HG03575 (cell line): Measurements from ENCODE around the gene DLGAP1.

Experiments used
- ATAC-seq: cut with Tn5 transposase; IDR thresholded peaks from one replicate; pipeline ENCODE4 v1.9.1; 2021; ENCODE audit not compliant: unreplicated experiment, insufficient number of reproducible peaks, low FRiP score; ENCODE audit errors: extremely low read depth

DLGAP1 gene

DNA sequence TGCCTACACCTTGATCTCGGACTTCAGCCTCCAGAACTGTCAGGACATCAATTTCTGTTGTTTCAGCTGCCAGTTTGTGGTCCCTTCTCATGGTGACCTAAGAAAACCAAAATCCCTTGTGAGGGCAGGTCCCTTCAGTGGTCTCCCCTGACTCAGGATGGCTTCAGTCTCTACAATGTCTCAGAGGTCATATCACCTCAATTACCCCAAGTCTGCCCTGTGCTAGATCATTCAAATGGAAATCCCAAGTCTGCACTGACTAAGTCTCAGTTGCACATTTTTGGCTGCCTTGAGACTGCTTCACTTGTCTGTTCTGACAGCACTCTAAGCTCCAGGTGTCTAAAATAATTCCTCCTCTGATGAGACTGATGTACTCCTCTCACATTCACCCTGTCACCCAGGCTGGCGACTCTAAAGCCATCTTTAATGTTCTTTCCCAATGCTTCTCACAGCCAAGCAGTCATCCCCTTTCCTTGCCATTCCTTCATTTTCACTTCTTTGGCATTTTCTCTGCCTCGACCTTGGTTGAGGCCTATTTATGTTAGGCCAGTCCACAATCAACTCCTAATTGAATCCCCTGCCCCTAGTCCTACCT lies 470.8 kb downstream of the DLGAP1 start:
- no peak for ATAC-seq

DNA sequence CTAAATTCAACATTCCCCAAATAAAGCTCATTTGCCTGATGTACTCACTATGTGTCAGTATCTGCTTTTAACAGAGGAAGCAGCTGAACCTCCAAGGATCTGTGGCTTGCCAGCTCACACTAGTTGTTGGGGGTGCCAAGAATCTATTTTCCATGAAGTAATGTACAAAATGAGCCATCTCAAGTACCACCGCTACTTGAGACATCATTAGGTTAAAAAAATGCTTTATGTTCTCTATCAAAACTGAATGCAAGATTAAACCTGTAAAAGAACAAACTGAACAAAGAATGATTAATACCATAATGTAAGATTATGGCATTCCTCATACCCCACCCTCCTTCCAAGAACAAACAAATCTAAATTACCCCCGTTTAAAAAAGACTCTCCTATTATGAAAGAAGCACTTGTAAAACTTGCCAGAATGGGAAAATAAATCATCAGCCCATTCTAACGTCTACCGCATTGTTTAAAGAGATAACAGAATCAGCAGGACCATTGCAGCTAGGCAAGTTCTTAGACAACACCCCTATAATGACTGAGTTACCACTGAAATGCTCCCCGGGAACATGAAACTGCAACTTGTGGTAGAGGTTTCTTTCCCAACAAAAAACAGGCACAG lies 471.6 kb downstream of the DLGAP1 start:
- ATAC-seq: no peak

DNA sequence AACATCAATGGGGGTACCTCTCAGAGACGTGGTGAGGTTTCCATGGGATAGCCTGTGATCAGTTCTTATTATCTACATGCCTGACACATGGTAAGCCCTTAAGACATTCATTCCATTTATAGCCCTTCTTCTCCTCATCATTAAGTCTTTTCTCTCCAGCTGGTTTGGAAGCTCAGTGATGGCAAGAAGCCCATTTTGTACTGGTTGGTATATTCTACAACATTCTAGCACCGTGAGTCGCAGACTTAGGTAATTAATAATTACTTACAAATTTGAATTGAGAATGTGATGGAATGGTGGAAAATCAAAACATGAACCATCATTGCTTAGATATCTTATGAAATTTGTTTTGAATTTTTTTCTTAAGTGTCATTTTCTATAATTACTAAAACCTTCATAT lies 472.6 kb downstream of the DLGAP1 start:
- no peak for ATAC-seq

DNA sequence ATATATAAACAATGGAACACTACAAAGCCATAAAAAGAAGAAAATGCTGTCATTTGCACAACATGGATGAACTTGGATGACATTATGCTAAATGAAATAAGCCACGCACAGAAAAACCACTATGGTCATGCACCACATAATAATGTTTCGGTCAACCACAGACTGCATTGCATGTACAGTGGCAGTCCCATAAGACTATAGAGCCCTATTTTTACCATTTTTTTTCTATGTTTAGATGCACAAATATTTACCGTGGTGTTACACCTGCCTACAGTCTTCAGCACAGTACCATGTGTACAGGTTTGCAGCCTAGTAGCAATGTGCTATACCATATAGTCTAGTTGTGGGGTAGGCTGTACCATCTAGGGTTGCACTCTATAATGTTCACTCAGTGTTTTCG lies 476.1 kb downstream of the DLGAP1 start:
- no peak for ATAC-seq

DNA sequence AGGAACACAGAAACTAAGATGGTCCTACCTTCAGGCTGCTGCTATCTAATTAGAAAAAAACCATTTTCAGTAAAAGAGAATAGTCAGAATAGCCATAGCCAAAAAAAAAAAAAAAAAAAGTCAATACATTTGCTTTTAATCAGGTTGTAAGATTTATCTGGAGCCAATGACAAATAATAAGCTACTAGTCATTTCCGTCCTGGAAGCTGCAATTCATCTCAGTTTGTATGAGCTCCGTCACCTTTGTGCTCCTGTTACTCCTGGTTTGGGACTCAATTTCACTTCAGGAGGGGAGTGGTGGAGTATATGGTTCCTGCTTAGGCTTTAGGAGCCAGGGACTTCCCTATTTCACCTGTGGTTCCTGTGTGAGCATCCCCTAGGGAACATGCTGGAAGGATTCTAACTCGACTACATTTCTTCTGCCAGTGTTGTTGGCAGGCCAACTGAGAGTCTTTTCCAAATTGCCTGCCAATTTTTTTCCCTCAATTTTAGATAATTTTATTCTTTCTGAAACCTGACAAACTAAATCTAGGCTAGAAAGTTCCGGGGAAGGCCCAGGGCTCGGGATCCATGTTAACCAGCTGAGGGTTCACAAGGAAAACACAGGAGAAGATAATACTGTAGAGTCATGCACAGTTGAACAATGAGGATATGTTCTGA lies 481.8 kb downstream of the DLGAP1 start:
- no peak for ATAC-seq

DNA sequence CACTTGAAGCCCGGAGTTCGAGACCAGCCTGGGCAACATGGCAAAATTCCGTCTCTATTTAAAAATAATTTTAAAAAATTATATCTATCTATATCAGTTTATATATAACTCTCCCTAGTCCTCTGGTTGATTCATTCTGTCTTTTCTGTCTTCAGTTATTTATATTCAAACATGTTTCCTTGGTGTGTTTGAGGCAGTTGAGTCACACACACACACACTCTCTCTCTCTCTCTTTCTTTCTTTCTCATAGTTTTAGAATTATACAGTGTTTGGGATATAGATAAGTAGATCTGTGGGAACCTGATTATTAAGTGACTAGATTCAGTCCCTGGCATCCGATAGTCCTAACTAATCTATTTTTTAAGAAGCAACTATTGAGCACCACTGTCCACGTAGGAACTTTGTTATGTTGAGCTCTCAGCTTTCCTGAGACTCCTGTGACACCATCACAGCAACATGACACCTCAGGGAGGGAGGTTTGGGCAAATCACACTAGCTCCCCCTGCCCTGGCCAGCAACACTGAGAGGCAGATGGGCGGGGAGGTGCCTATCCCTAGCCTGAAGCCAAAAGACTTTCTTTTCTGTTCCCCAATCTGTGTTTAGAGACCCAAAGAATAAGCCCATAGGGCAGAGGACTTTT lies 482.7 kb downstream of the DLGAP1 start:
- ATAC-seq: no peak

DNA sequence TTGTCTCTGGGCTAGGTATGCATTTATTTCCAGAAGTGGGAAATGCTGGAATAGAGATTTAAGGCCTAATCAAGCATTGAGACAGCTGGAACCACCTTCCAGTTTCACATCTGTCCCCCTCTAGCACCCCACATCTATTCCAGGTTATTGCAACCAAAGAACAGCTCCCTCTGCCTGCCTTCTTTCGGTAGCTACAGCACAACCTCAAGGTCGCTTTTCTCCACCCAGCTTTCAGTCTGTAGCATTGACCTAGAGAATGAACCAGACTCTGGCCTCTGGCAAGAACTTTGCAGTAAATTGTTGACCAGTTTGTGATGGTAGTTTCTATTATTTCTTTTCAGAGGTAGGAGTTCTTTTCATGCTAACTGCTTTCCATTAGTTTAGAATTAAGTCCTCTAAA lies 484.2 kb downstream of the DLGAP1 start:
- ATAC-seq: no peak

DNA sequence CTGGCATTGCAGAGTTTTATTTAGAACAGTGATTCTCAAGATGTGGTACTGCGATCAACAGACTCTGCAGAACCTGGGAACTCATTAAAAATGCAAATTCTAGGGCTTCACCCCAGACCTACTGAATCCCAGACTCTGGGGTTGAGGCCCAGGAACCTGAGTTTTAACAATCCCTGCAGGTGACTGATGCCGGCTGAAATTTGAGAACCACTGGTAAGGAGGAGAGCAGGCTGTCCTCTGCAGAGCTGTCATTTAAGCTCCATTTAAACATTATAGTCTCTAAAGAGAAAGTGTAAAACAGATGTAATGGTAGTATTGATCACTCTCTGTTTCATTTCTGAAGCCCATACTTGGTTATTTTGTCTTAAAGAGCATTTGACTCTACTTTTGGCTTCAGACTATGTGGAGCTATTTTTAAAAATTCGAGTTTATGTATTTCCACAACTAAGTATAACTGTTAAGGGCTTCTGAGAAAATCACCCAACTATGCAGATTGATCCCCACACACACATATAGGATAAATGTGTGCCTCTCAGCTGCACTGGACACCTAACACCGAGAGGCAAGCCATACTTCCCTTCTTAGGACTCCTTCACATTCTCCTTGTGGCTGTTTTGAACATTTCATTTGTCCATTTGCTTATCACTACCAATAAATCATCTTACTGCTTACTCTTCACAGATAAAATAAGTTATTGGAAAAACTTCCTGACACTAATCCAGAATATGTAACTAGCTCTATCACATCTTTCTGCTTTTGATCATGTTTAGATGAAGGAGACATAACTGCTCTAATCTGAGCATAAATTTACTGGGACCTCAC lies 487.5 kb downstream of the DLGAP1 start:
- ATAC-seq: no peak

DNA sequence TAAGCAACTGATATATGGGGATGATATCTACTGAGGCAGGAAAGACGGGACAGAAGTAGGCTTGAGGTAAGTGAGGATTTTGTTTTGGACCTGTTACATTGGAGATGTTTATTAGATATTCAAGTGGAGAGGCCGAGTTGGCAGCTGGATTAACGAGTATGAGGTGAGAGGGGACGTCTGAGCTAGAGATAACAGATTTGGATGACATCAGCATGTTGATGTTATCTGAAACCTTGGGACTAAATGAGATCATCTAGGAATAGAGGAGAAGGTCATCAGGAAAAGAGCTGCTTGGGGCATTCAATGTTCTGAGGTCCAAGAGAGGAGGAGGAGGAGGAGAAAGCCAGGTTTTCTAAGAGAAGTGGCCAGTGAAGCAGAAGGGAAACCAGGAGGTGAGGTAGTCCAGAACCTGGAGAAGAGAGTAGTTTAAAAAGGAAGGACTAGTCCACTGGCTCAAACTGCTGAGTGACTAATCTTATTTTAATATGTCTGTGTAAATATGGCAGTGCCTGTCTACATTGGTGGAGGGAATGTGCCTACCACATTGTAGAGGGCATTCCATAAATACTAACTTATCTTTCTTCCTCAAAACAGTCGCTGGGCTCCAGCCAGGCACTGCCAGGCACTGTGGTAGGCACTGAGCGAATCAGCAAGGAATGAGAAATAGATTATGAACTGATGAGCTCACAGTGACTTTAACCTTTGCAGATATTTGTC lies 488.3 kb downstream of the DLGAP1 start:
- ATAC-seq: no peak

DNA sequence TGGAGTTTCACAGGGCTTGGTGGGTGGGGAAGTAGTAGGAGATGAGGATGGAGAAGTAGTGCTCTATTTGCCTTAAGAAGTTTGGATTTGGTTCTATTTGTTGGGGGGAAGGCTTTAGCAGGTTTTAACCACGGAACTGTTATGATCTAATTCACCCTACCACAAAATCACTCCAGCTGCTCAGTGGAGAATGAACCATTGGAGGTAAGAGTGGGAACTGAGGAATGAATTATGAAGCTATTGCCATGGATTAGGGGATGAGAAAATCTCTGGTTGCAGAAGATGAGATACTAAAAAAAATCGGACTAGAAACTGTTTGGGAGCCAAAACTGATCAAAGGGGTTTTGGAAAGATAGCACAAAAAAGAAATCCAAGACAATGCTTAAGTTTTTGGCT lies 488.9 kb downstream of the DLGAP1 start:
- ATAC-seq: no peak

DNA sequence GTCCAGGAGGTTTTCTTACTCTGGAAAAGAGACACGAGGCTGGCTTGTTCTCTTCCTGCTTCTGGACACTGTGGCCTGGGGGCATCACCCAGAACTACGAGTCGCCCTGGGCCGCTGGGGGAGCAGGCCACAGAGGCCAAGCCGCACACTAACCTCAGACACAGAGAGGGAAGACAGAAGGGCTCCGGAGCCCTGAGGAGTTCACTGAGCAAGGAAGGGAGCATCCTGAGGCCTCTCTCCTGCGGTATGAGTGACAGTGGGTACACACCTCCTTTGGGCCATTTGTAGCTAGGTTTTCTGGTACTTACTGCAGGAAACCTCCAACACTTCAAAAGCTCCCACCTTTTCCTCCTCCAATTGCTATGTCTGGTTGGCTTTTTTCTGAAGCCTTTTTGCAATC lies 494.1 kb downstream of the DLGAP1 start:
- ATAC-seq: no peak

DNA sequence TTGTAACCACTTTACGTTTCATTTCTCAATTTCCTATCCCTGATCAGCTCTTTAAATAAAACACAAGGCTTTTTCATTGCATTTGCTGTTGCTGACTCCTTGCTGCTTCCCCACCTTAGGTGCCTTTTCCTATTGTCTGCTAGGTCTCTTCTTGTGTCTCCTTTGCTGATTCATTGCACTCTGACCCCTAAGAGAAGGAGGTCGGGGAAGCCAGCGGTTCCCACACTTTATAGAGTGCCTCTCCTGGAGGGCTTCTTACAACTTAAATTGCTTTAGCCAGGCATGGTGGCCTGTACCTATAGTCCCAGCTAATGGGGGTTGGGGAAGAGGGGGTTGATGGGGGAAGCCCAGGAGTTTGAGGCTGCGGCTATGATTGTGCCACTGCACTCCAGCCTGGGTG lies 495.0 kb downstream of the DLGAP1 start:
- ATAC-seq: no peak

DNA sequence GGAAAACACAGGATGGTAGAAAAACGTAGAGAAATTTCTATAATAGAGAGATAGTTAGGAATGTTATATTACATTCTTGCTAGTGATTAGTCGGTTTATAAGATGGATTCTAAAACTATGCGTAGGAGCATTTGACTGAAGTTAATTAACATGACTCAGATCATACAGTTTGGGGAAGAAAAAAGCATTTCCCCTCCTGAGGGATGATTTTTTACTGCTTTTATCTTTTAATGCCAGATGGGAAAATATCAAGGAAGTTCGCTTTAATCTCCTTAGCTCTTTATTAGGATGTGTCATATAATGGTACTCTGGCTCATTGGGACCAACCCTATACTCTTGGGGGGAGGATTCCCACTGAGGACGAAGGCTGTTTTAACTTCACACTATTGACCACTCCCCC lies 503.1 kb downstream of the DLGAP1 start:
- ATAC-seq: no peak

DNA sequence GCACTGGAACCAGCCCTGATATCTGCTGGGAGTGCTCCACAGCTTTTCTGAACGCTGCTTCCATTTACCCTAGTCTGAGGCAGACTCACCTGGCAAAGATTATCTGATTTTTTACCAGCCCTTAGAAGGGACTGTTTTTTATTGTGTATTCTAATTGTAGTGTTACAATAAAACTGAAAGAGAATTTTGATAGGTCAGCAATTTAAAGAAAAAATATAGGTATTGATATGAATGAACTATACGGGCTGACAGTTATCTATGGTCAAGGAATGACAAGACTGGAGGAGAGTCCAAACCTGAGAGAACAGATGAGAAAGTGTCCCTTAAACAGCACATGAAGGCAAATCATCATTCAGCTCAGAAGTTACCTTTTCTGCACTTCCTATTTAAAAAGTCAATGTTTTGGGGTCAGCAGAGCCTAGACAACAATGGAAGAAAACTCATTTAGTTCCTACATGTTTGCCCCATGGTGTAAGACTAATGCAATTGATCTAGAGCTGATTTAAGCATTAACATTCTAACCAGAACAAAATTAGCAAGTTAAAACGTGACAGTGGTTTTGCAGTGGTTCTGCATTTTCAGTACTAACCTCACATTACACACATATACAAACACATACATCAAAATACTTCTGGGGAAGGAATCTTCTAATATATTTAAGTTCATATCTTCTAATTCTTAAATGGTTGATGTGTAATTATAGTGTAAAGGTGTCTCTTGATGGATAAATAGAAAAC lies 504.3 kb downstream of the DLGAP1 start:
- no peak for ATAC-seq

DNA sequence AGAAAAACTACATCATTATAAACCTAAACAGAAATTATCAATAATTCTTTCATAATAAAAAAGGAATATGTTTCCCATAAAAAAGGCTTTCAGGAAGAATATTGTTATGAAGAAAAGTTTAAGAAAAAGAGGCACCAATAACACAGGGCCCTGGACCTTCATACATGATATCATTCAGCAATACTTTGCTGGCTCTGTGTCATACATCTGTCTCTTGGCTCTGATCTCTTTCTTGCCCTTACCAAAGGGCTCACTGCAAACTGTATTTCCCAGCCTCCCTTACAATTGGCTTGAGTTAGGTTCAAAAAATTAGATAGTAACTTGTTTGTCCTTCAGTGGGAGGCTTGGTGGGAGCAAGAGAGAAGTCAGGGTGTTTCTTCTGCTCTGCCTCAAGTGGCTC lies 506.1 kb downstream of the DLGAP1 start:
- no peak for ATAC-seq

DNA sequence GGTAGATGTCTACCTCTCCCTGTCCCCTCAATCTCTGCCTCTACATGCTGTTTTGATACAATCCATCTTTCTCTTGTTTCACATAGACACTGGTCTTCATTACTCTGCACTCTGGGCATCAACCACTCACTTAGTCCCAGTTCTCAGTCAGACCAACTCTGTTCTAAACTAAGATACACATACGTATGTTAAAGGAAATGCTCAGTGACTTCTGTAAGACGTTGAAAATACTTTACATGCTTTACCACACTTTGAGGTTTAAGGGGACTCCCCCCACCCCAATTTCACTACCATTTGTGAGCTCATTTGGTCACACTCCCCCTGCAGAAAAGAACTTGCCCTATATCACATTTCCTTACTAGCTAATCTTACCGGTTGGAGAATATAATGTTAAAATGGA lies 507.7 kb downstream of the DLGAP1 start:
- ATAC-seq: no peak

DNA sequence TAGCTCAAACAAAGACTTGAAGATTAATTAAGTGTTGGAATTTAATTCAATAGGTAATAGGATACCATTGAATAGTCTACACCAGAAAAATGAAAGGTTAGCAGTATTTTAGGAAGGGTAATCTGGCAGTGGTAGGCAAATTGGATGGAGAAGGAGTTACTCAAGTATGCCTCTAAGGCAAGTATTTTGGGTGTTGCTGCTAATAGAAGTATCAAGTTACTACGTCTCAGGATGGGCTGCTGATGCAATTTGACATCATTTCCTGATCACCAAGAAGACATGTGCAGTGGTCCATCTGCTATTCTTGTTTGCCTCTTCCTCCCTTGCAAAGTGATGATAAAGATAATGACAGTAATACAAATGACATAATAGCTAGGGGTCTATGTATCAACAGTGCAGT lies 519.8 kb downstream of the DLGAP1 start:
- no peak for ATAC-seq

DNA sequence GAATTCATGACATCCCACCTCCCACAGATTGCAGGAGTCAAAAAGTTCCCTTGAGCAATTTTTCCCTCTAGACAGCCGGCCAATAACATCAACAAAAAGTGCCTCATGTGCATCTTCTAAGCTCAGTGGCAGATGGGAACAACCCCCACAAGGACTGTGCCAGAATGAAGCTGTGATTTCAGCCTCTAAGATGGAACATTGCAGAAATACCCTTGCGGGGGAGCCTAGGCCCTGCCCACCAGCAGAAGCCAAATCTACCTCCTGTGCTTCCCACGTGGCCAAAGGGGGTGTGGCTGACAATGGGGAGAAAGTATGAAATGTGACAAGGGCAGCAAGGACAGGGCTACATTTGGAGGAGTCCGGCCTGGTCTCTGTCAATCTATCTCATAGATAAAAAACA lies 522.8 kb downstream of the DLGAP1 start:
- ATAC-seq: no peak
